ENCODE measurements around the gene PDK2.

The PDK2 gene

GRCh38 chr17:50076221-50076590, 18.9 kb upstream of the PDK2 start:
- TF ChIP-seq TCF4 (CRISPR knock-in tag; IDR thresholded peaks at IDR 0.05; ENCODE audit: borderline replicate concordance) (no peak), ZNF565 (CRISPR knock-in tag; conservative IDR thresholded peaks at IDR 0.05; ENCODE audit: low read depth) (no peak)
- ATAC-seq: no peak

GRCh38 chr17:50076591-50077235, 18.4 kb upstream of the PDK2 start:
- TF ChIP-seq TCF4 (CRISPR knock-in tag; IDR thresholded peaks at IDR 0.05; ENCODE audit: borderline replicate concordance) (no peak), ARNTL (CRISPR knock-in tag; IDR thresholded peaks at IDR 0.05; ENCODE audit: borderline replicate concordance, low read depth) (no peak), TOX (CRISPR knock-in tag; IDR thresholded peaks at IDR 0.05; ENCODE audit: borderline replicate concordance) (no peak), GLIS3 (CRISPR knock-in tag; IDR thresholded peaks at IDR 0.05) (no peak), ZFP3 (CRISPR knock-in tag; IDR thresholded peaks at IDR 0.05) (no peak), RARB (CRISPR knock-in tag; IDR thresholded peaks at IDR 0.05) (no peak), ZNF70 (CRISPR knock-in tag; IDR thresholded peaks at IDR 0.05) (no peak), SNAI2 (CRISPR knock-in tag; IDR thresholded peaks at IDR 0.05) (no peak), CREB5 (CRISPR knock-in tag; IDR thresholded peaks at IDR 0.05; ENCODE audit: low read depth) (no peak), CSRNP3 (CRISPR knock-in tag; IDR thresholded peaks at IDR 0.05) (no peak), CSDC2 (CRISPR knock-in tag; IDR thresholded peaks at IDR 0.05) (no peak)
- no peak for ATAC-seq

- no peak for ATAC-seq
- TF ChIP-seq ESRRG (CRISPR knock-in tag; IDR thresholded peaks at IDR 0.05) (no peak), PPARA (CRISPR knock-in tag; IDR thresholded peaks at IDR 0.05; ENCODE audit: borderline replicate concordance) (no peak), OSR1 (CRISPR knock-in tag; IDR thresholded peaks at IDR 0.05) (no peak), SNAI2 (CRISPR knock-in tag; IDR thresholded peaks at IDR 0.05) (no peak), ZNF565 (CRISPR knock-in tag; conservative IDR thresholded peaks at IDR 0.05; ENCODE audit: low read depth) (no peak), ZFP30 (CRISPR knock-in tag; IDR thresholded peaks at IDR 0.05) (no peak), ARNTL (CRISPR knock-in tag; IDR thresholded peaks at IDR 0.05; ENCODE audit: borderline replicate concordance, low read depth) (no peak), CSRNP3 (CRISPR knock-in tag; IDR thresholded peaks at IDR 0.05) (no peak), GLIS3 (CRISPR knock-in tag; IDR thresholded peaks at IDR 0.05) (no peak), TSHZ2 (CRISPR knock-in tag; IDR thresholded peaks at IDR 0.05) (no peak), ZNF70 (CRISPR knock-in tag; IDR thresholded peaks at IDR 0.05) (no peak)
Observed at GRCh38 chr17:50078430-50078829, 16.7 kb upstream of the PDK2 start.

- TF ChIP-seq PPARA (CRISPR knock-in tag; IDR thresholded peaks at IDR 0.05; ENCODE audit: borderline replicate concordance): no peak
- peak; percentile 35; the same call in 1 of the 2 replicates for TF ChIP-seq ZFP3 (CRISPR knock-in tag; IDR thresholded peaks at IDR 0.05)
- peak; percentile 67 for ATAC-seq
Observed at GRCh38 chr17:50079334-50080095, 15.6 kb upstream of the PDK2 start.

GRCh38 chr17:50080096-50080480, 15.1 kb upstream of the PDK2 start:
- TF ChIP-seq POU6F1 (CRISPR knock-in tag; IDR thresholded peaks at IDR 0.05; ENCODE audit: borderline replicate concordance, low read depth) (no peak), CSRNP3 (CRISPR knock-in tag; IDR thresholded peaks at IDR 0.05) (no peak)
- ATAC-seq: no peak

Data from SK-N-SH treated with all-trans-retinoic acid at 6 μM for 48 hours (cell line).